IPS-18c (cell line): ENCODE data around the gene EIF3L.
"Not testable (repeated sequence)": the region's sequence is repeated elsewhere in the genome, so short reads cannot be mapped to it uniquely, and the experiment has no call there.

Experiments used
- H3K4me3 ChIP-seq: 2 replicates; pipeline ENCODE4 v1.7.0; 2013; ENCODE audit warnings: low read depth, mild to moderate bottlenecking, low read length, moderate library complexity; ENCODE audit not compliant: insufficient read depth
- H3K9me3 ChIP-seq: one replicate; pipeline ENCODE4 v1.6.1; 2013; ENCODE audit warnings: mild to moderate bottlenecking, low read length, moderate library complexity; ENCODE audit not compliant: control insufficient read depth, insufficient read depth

EIF3L gene

DNA sequence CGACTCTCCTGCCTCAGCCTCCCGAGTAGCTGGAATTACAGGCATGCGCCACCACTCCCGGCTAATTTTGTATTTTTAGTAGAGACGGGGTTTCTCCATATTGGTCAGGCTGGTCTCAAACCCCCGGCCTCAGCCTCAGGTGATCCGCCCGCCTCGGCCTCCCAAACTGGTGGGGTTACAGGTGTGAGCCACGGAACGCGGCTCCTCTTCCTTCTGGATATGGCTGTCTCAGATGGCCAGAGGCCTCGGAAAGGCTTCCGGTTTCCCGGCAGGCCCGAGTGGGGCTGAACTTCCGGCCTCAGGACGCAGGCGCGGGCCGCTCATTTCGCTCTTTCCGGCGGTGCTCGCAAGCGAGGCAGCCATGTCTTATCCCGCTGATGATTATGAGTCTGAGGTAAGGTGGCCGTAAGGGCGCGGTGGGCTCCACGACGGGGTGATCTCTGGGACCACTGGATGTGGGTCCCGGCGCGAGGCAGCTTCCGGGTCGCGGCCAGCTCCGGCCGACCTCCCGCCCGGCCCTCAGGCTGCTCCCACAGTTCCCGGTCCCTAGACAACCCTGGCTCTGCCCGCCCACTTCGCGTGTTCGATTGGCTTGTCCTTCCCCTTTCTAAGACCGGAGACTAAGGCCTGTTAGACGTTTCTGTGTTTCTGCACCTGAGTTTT lies at the start of gene EIF3L:
Gene EIF3L (plus strand): TSS at position 331 of the 663 bp plus-strand sequence. CDS start 31 bp downstream, at position 362.
- H3K9me3 ChIP-seq = no peaks in the 10 kb centered on the region

GRCh38 chr22:37799979-37800378 lies 49.2 kb upstream of the EIF3L start:
- H3K4me3 ChIP-seq, H3K9me3 ChIP-seq: not testable (repeated sequence)

More for the DNA sequence above, at the start of gene EIF3L:
- peak within 1 kb of the TSS; percentile 100 for H3K4me3 ChIP-seq

- H3K9me3 ChIP-seq = no peaks in the 10 kb centered on the region
- peak overlapping the region; percentile 89 for H3K4me3 ChIP-seq
These were observed 47.3 kb upstream of the EIF3L start for GRCh38 chr22:37801946-37802309.

GRCh38 chr22:37802310-37803194 lies 46.7 kb upstream of the EIF3L start:
- Histone ChIP-seq H3K9me3 (no peaks in the 10 kb centered on the region), H3K4me3 (peak overlapping the region; percentile 89)

DNA sequence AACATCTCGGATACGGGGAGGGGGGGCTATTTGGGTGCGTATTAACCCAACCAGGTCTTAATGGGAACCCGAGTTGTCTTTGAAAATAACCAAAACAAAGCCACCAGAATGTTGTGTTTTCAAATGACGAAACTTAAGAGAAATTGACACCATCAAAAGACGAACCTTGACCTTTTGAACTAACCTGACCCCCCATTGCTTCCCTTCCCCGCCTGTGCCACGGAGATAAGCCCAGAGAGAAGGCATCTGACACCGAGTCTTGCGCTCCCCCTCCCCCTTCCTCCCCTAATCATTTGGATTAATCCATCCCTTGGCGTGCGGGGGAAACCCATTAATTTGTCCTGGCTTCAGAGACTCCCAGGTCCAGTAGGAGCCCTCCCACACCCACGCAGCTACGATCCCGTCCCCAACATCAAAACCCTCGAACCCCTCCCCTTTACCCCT lies 46.0 kb upstream of the EIF3L start:
- H3K4me3 ChIP-seq = peak overlapping the region; percentile 89
- H3K9me3 ChIP-seq = no peaks in the 10 kb centered on the region

DNA sequence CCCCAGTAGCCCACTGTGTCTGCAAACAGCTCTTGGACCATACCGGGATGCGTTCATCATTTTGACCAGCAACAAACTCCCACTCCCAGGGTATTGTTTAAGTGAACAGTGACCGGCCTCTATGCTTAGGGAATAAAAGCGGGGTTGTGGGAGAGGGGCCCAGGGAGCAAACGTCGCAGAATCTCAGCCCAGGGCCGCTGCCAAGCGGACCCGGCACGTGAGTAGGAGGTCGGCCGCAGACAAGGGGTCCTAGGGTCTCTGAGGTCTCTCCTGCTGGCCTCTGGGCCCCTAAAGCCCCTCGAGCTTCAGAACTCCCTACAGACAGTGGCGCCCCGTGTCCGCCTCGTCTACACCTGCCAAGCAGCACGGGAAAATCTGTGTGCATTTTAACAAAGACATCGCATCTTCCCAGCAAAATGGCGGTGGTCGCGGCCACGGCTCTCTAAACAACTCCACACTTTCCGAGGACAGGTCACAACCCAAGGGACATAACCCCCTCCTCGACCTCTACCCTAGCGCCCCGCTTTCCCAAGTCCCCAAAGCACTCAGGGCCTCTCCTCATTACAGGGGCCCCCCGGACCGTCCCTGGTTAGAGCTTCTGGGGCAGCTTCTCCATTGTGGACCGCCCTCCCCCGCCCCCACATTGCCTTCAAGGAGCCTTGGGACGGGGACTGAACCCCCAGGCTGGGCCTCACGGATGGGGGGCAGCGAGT lies 45.4 kb upstream of the EIF3L start:
- H3K4me3 ChIP-seq = peak overlapping the region; percentile 89
- H3K9me3 ChIP-seq = no peaks in the 10 kb centered on the region

DNA sequence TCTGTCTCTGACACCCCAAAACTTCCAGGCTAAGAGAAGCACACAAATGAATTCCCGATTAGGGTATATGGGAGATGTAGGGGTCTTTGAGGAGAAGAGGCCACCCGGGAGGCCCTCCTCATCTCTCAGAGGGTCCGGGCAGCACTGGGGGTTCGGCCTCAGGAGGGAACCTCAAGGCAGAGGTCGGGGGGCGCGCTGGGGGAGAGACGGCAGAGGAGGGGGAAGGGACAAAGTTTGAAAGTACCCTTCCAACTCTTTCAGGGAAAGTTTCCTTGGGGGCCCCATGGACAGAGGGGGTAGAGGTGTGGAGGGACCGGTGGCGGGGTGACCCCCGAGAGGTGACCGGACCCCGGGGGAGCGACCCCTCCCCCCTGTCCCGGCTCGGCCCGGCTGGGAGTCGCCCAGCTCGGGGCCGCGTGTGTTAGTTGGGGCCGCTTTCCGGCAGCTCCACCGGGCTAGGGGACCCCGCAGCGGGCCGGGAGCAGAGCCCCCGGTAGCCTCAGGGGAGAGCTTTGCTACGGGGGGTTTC lies 44.8 kb upstream of the EIF3L start:
- Histone ChIP-seq H3K9me3 (no peaks in the 10 kb centered on the region), H3K4me3 (peak overlapping the region; percentile 89)

DNA sequence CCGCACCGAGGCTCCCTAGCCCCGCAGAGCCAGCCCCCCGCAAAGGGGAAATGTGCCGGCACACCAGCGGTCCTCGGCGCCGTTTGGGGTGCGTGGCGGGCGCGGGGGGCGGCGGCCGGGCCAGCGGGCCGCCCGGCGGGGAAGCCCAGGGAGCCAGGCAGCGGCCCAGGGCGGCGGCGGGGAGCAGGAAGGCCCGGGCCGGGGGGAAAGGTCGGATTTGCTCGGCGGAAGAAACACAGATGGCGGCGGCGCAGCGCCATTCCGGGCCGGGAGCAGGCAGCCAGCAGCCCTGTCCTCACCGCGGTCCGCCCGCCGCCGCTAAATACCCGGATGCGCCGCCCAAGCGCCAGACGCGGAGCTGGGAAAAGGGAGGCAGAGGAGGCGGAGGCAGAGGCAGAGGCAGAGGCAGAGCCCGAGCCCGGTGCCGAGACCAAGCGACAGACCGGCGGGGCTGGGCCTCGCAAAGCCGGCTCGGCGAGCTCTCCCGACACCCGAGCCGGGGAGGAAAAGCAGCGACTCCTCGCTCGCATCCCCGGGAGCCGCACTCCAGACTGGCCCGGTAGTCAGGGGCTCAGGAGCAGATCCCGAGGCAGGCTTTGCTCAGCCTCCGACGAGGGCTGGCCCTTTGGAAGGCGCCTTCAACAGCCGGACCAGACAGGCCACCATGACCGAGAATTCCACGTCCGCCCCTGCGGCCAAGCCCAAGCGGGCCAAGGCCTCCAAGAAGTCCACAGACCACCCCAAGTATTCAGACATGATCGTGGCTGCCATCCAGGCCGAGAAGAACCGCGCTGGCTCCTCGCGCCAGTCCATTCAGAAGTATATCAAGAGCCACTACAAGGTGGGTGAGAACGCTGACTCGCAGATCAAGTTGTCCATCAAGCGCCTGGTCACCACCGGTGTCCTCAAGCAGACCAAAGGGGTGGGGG lies 44.1 kb upstream of the EIF3L start:
- H3K4me3 ChIP-seq = peak overlapping the region; percentile 89
- no peaks in the 10 kb centered on the region for H3K9me3 ChIP-seq

GRCh38 chr22:37805810-37806277 lies 43.4 kb upstream of the EIF3L start:
- H3K4me3 ChIP-seq = peak overlapping the region; percentile 89

GRCh38 chr22:37806409-37807333 lies 42.5 kb upstream of the EIF3L start:
- Histone ChIP-seq H3K4me3 (peak overlapping the region; percentile 89), H3K9me3 (no peaks in the 10 kb centered on the region)

More at GRCh38 chr22:37805810-37806277, 43.4 kb upstream of the EIF3L start:
- no peaks in the 10 kb centered on the region for H3K9me3 ChIP-seq

GRCh38 chr22:37807410-37808293 lies 41.6 kb upstream of the EIF3L start, which contains the start of gene GCAT:
TSS of gene GCAT (plus strand) at chr22:37807934. CDS start at chr22:37807968, 34 bp downstream.
- Histone ChIP-seq H3K4me3 (peak within 1 kb of the TSS; percentile 89), H3K9me3 (no peaks in the 10 kb centered on the region)

- Histone ChIP-seq H3K9me3 (no peaks in the 10 kb centered on the region), H3K4me3 (peak overlapping the region; percentile 89)
These were observed 40.9 kb upstream of the EIF3L start for GRCh38 chr22:37808294-37808657.

- H3K4me3 ChIP-seq = no peak overlapping the region
These were observed 39.4 kb upstream of the EIF3L start for GRCh38 chr22:37809672-37810333.

GRCh38 chr22:37811867-37812266 lies 37.4 kb upstream of the EIF3L start:
- H3K4me3 ChIP-seq = no peak overlapping the region
- no peaks in the 10 kb centered on the region for H3K9me3 ChIP-seq

More at GRCh38 chr22:37809672-37810333, 39.4 kb upstream of the EIF3L start:
- no peaks in the 10 kb centered on the region for H3K9me3 ChIP-seq
